ENCODE results near the gene ZIC2. TPM values are rescaled to one million over a fixed set of nuclear protein-coding genes. Genes with fewer than 3 reads are reported as not detected.

Gene ZIC2
- total RNA-seq, 2 donors from 2014 or later: not detected

DNA sequence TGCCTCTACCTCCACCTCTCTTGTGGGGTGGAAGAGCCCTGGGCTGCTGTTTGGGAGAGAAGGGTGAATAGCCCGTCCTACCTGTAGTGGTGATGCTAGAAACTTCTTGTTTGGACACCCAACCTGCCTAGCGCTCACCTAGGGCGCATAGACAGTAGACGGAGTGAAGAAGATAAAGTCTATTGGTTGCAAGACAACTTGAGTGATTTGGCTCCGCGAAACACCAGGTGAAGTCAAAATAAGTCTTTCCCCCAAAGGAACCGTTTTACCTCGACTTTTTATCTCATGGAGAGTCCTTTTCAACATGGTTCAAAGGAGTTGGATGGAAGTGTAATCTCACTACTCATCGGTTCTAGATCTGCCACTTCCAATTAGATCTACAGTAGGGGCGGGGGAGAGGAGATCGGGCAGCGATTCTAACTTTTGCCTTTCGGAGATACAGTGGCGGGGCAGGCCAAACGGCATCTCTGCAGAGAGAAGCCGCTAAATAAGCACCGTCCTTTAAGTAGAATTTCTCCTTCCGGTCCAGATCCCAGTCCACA is 9.3 kb upstream of the ZIC2 start:
- DNase-seq: no peak
- no peak for ATAC-seq
- Mint-ChIP-seq H3K4me3 (peak overlapping the region; percentile 75), H3K4me1 (peaks cover 16% of the 10 kb centered on the region), H3K27me3 (peaks cover 75% of the 10 kb centered on the region), H3K36me3 (ENCODE audit: low read depth) (peaks cover 4% of the 10 kb centered on the region), H3K27ac (peak overlapping the region; percentile 82)
- H3K9me3 ChIP-seq (ENCODE audit: control insufficient read depth, low read length, poor library complexity, severe bottlenecking): peaks cover 17% of the 10 kb centered on the region

GRCh38 chr13:99973163-99973807 is 8.3 kb upstream of the ZIC2 start:
- H3K4me3 Mint-ChIP-seq: peak overlapping the region; percentile 2
- peaks cover 17% of the 10 kb centered on the region for H3K9me3 ChIP-seq (ENCODE audit: control insufficient read depth, low read length, poor library complexity, severe bottlenecking)
- ATAC-seq: no peak
- no peak for DNase-seq
- peak overlapping the region; percentile 82 for H3K27ac Mint-ChIP-seq
- H3K36me3 Mint-ChIP-seq (ENCODE audit: low read depth): peaks cover 4% of the 10 kb centered on the region
- peaks cover 10% of the 10 kb centered on the region for H3K4me1 Mint-ChIP-seq
- peaks cover 77% of the 10 kb centered on the region for H3K27me3 Mint-ChIP-seq

- DNase-seq (no peak), ATAC-seq (no peak)
- peaks cover 20% of the 10 kb centered on the region for H3K9me3 ChIP-seq (ENCODE audit: control insufficient read depth, low read length, poor library complexity, severe bottlenecking)
- peaks cover 10% of the 10 kb centered on the region for H3K4me1 Mint-ChIP-seq
- H3K36me3 Mint-ChIP-seq (ENCODE audit: low read depth): peaks cover 7% of the 10 kb centered on the region
- no peak overlapping the region for H3K4me3 Mint-ChIP-seq
- H3K27ac Mint-ChIP-seq: peak overlapping the region; percentile 82
- H3K27me3 Mint-ChIP-seq: peaks cover 82% of the 10 kb centered on the region
Measured at GRCh38 chr13:99973808-99974185, 7.8 kb upstream of the ZIC2 start.

GRCh38 chr13:99974296-99974938 is 7.2 kb upstream of the ZIC2 start:
- no peak for ATAC-seq
- Mint-ChIP-seq H3K36me3 (ENCODE audit: low read depth) (peaks cover 7% of the 10 kb centered on the region), H3K27ac (peak overlapping the region; percentile 82), H3K4me1 (peaks cover 8% of the 10 kb centered on the region), H3K4me3 (no peak overlapping the region), H3K27me3 (peaks cover 80% of the 10 kb centered on the region)
- H3K9me3 ChIP-seq (ENCODE audit: control insufficient read depth, low read length, poor library complexity, severe bottlenecking): peaks cover 21% of the 10 kb centered on the region
- no peak for DNase-seq

GRCh38 chr13:99974939-99975561 is 6.5 kb upstream of the ZIC2 start:
- peak overlapping the region; percentile 82 for H3K27ac Mint-ChIP-seq
- ATAC-seq: no peak
- peaks cover 5% of the 10 kb centered on the region for H3K36me3 Mint-ChIP-seq (ENCODE audit: low read depth)
- H3K4me1 Mint-ChIP-seq: peaks cover 7% of the 10 kb centered on the region
- peak overlapping the region; percentile 31 for H3K4me3 Mint-ChIP-seq
- H3K9me3 ChIP-seq (ENCODE audit: control insufficient read depth, low read length, poor library complexity, severe bottlenecking): peaks cover 21% of the 10 kb centered on the region
- peaks cover 74% of the 10 kb centered on the region for H3K27me3 Mint-ChIP-seq
- no peak for DNase-seq

DNA sequence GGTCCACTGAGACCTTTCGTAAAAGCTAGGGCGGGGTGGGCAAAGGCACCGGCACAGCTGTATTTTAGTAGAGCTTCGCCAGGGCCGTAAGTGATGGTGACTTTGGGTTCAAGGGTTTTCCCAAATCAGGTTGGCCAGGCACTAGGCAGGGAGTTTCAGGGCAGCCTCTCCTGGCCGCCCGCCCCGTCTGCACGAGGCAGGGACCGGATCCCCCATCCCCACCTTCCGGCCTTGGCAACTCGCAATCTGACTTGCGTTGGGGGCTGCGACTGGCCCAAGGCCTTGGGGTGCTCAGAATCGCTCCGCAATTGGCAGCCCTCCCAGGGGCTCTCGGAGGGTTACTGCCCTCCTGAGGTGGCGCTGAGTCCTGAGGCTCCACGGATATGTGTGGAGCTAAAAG is 6.0 kb upstream of the ZIC2 start:
- Mint-ChIP-seq H3K4me1 (peaks cover 5% of the 10 kb centered on the region), H3K36me3 (ENCODE audit: low read depth) (peaks cover 4% of the 10 kb centered on the region), H3K27ac (no peak overlapping the region), H3K27me3 (peaks cover 73% of the 10 kb centered on the region), H3K4me3 (peak overlapping the region; percentile 31)
- DNase-seq (no peak), ATAC-seq (no peak)
- H3K9me3 ChIP-seq (ENCODE audit: control insufficient read depth, low read length, poor library complexity, severe bottlenecking): peaks cover 21% of the 10 kb centered on the region

DNA sequence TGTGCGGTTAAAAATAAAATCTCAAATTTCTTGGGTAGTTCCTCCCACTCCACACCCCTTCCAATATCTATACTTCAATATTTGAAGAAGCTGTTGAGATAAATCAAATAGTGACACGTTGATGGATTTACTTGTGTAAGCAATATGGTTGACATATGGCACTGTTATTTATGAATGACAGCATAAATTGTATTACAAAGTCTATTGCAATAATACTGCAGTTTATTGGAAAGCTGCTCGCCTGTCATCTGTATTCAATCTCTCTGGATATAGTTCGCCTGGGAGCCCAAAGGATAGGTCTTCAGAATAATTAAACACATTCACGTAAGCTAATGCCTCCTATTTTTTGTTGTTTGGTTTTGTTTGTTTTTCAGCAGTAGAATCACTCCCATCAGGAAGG is 5.0 kb upstream of the ZIC2 start:
- Mint-ChIP-seq H3K4me3 (no peak overlapping the region), H3K36me3 (ENCODE audit: low read depth) (peaks cover 4% of the 10 kb centered on the region), H3K27ac (no peak overlapping the region), H3K27me3 (peaks cover 73% of the 10 kb centered on the region), H3K4me1 (peaks cover 5% of the 10 kb centered on the region)
- H3K9me3 ChIP-seq (ENCODE audit: control insufficient read depth, low read length, poor library complexity, severe bottlenecking): peaks cover 20% of the 10 kb centered on the region
- ATAC-seq: no peak
- no peak for DNase-seq

- ATAC-seq (no peak), DNase-seq (no peak)
- H3K4me3 Mint-ChIP-seq: peak overlapping the region; percentile 1
- peaks cover 4% of the 10 kb centered on the region for H3K36me3 Mint-ChIP-seq (ENCODE audit: low read depth)
- peak overlapping the region; percentile 72 for H3K27ac Mint-ChIP-seq
- H3K4me1 Mint-ChIP-seq: peaks cover 5% of the 10 kb centered on the region
- peaks cover 67% of the 10 kb centered on the region for H3K27me3 Mint-ChIP-seq
- peaks cover 12% of the 10 kb centered on the region for H3K9me3 ChIP-seq (ENCODE audit: control insufficient read depth, low read length, poor library complexity, severe bottlenecking)
Measured at GRCh38 chr13:99977334-99977911, 4.2 kb upstream of the ZIC2 start.

DNA sequence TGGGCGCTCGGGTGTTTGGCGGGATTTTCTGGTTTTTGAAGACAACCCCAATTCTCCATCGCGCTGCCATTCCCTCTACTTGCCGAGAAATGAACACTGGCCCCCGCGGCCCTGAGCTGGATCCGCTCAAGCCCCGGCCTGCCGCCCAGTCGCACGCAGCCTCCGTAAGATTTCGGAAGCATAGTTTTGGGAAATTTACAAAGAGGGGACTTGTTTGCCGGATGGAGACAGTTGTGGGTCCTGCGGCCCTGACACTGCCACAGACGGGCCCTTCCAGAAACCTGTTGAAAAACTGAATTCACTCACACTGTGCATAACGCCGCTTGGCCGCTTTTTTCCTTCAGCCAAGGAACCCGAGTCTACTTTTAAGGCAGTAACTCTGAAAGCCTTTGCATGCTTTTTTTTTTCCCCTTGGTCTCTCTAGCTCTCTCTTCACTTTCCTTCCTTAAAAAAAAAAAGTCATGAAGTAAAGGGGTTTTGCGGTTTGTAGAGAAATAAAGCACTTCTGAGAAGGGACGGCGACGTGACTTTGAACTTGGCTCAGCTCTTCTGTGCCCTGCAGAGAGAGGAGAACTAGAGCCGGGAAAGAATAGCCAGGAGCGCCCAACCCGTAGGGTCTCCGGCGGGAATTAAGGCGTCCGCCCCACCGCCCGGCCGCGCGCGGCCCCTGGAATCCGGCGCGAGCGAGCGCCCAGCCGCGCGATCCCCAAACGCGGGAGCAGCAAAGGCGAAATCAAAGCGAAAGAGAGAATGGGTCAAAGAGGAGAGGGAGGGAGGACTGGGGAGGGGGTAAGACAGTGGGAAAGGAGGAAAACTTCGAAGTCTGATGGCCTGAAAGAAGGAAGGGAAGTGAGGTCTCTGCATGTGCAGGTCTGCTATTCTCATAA is 3.4 kb upstream of the ZIC2 start:
- no peak for DNase-seq
- Mint-ChIP-seq H3K27me3 (peaks cover 59% of the 10 kb centered on the region), H3K4me1 (peaks cover 5% of the 10 kb centered on the region), H3K4me3 (peak overlapping the region; percentile 33), H3K36me3 (ENCODE audit: low read depth) (peaks cover 4% of the 10 kb centered on the region), H3K27ac (peak overlapping the region; percentile 72)
- peaks cover 14% of the 10 kb centered on the region for H3K9me3 ChIP-seq (ENCODE audit: control insufficient read depth, low read length, poor library complexity, severe bottlenecking)
- no peak for ATAC-seq

GRCh38 chr13:99978799-99979452 is 2.7 kb upstream of the ZIC2 start:
- Mint-ChIP-seq H3K27me3 (peaks cover 59% of the 10 kb centered on the region), H3K4me3 (peak overlapping the region; percentile 33), H3K27ac (peak overlapping the region; percentile 72), H3K4me1 (peaks cover 5% of the 10 kb centered on the region), H3K36me3 (ENCODE audit: low read depth) (peaks cover 4% of the 10 kb centered on the region)
- DNase-seq (no peak), ATAC-seq (no peak)
- H3K9me3 ChIP-seq (ENCODE audit: control insufficient read depth, low read length, poor library complexity, severe bottlenecking): peaks cover 20% of the 10 kb centered on the region

- Mint-ChIP-seq H3K27ac (no peak overlapping the region), H3K36me3 (ENCODE audit: low read depth) (peaks cover 4% of the 10 kb centered on the region), H3K4me1 (peaks cover 5% of the 10 kb centered on the region), H3K4me3 (peak overlapping the region; percentile 21), H3K27me3 (peaks cover 59% of the 10 kb centered on the region)
- peaks cover 20% of the 10 kb centered on the region for H3K9me3 ChIP-seq (ENCODE audit: control insufficient read depth, low read length, poor library complexity, severe bottlenecking)
- peak in 1 of 3 donors; percentile 12 for DNase-seq
- no peak for ATAC-seq
Measured at GRCh38 chr13:99979453-99980200, 2.0 kb upstream of the ZIC2 start.
